IMR-90 (cell line): Measurements from ENCODE around the gene NOVA2. TPM values are rescaled to one million over a fixed set of nuclear protein-coding genes. Genes with fewer than 3 reads are reported as not detected.

ENCODE experiments used
- ATAC-seq: fragments of 200-7000 bp; cut with Tn5 transposase; 2 replicates; pipeline ENCODE4 v1.9.1; 2020; ENCODE audit warnings: low read depth, mild to moderate bottlenecking, moderate library complexity
- BruUV-seq: library from RNA; stranded (reverse); fragments of 400-500 nt; replicated peaks from 2 replicates; lab custom pipeline; 2021; lab: Mats Ljungman, UMichigan
- CTCF ChIA-PET: fragments of 300-600 bp; formaldehyde crosslinking; extraction: SDS; loops from one replicate; lab custom pipeline; 2021; ENCODE audit warnings: antibody characterized with exemption; lab: Yijun Ruan, JAX
- POLR2A ChIA-PET: fragments of 300-600 bp; sonication (Branson Sonifier 250); formaldehyde crosslinking; loops from one replicate; lab custom pipeline; 2022; ENCODE audit warnings: antibody characterized with exemption; ENCODE audit not compliant: unreplicated experiment; lab: Charles Lee
- DNase-seq: peaks from one replicate; pipeline ENCODE4 v3.0.0; 2013
- H2AFZ ChIP-seq: replicated peaks from 2 replicates; pipeline ENCODE3; 2013; ENCODE audit warnings: low read length, mild to moderate bottlenecking; ENCODE audit not compliant: poor library complexity
- H2AK5ac ChIP-seq: 2 replicates; pipeline ENCODE4 v1.6.1; 2013; ENCODE audit warnings: low read depth, low read length, inconsistent platforms
- H2AK9ac ChIP-seq: replicated peaks from 2 replicates; pipeline ENCODE3; 2013; ENCODE audit warnings: mild to moderate bottlenecking, low read depth, low read length, moderate library complexity; ENCODE audit not compliant: poor library complexity
- H2BK120ac ChIP-seq: 2 replicates; pipeline ENCODE4 v1.6.1; 2013; ENCODE audit warnings: low read depth, low read length, inconsistent platforms
- H2BK15ac ChIP-seq: 3 replicates; pipeline ENCODE4 v1.6.1; 2013; ENCODE audit warnings: low read depth, low read length, inconsistent platforms
- H2BK20ac ChIP-seq: 2 replicates; pipeline ENCODE4 v1.6.1; 2013; ENCODE audit warnings: low read depth, mild to moderate bottlenecking, inconsistent platforms, low read length, moderate library complexity
- H2BK5ac ChIP-seq: 2 replicates; pipeline ENCODE4 v1.6.1; 2013; ENCODE audit warnings: mild to moderate bottlenecking, low read depth, low read length, inconsistent platforms; ENCODE audit not compliant: poor library complexity, severe bottlenecking
- H3K14ac ChIP-seq: replicated peaks from 2 replicates; pipeline ENCODE4 v1.6.1; 2013; ENCODE audit warnings: low read depth, low read length, inconsistent platforms
- H3K18ac ChIP-seq: 2 replicates; pipeline ENCODE4 v1.6.1; 2013; ENCODE audit warnings: low read depth, low read length, control low read depth
- H3K23ac ChIP-seq: 2 replicates; pipeline ENCODE4 v1.6.1; 2013; ENCODE audit warnings: low read depth, low read length, inconsistent platforms
- H3K27ac ChIP-seq: 2 replicates; pipeline ENCODE4 v1.5.1; 2013; ENCODE audit warnings: mild to moderate bottlenecking, control low read depth, low read length; ENCODE audit not compliant: insufficient read depth
- H3K27me3 ChIP-seq: 2 replicates; pipeline ENCODE4 v1.6.1; 2013; ENCODE audit warnings: low read length; ENCODE audit not compliant: control insufficient read depth, insufficient read depth
- H3K36me3 ChIP-seq: 2 replicates; pipeline ENCODE4 v1.6.1; 2013; ENCODE audit warnings: low read length, mixed read lengths; ENCODE audit not compliant: control insufficient read depth, insufficient read depth
- H3K4ac ChIP-seq: 2 replicates; pipeline ENCODE4 v1.6.1; 2013; ENCODE audit warnings: low read depth, low read length, inconsistent platforms
- H3K4me1 ChIP-seq: 2 replicates; pipeline ENCODE4 v1.6.1; 2013; ENCODE audit warnings: low read length, mixed read lengths; ENCODE audit not compliant: control insufficient read depth, insufficient read depth
- H3K4me2 ChIP-seq: 2 replicates; pipeline ENCODE4 v1.6.1; 2013; ENCODE audit warnings: low read depth, mild to moderate bottlenecking, control low read depth, low read length, moderate library complexity
- H3K4me3 ChIP-seq: 2 replicates; pipeline ENCODE4 v1.5.1; 2013; ENCODE audit warnings: low read depth, mild to moderate bottlenecking, control low read depth, low read length, moderate library complexity; ENCODE audit not compliant: insufficient read depth
- H3K56ac ChIP-seq: 2 replicates; pipeline ENCODE4 v1.6.1; 2013; ENCODE audit warnings: low read length, inconsistent platforms; ENCODE audit not compliant: insufficient read depth; ENCODE audit errors: extremely low read depth
- H3K79me1 ChIP-seq, 2 experiments: 2 replicates each; pipeline ENCODE4 v1.6.1; 2013; ENCODE audit warnings: low read length in 2 of 2, inconsistent platforms in 1 of 2, low read depth in 1 of 2
- H3K9ac ChIP-seq: 2 replicates; pipeline ENCODE4 v1.6.1; 2013; ENCODE audit warnings: low read depth, low read length, control low read depth
- H3K9me1 ChIP-seq: 2 replicates; pipeline ENCODE4 v1.6.1; 2013; ENCODE audit warnings: low read length, inconsistent platforms; ENCODE audit not compliant: insufficient read depth
- H3K9me3 ChIP-seq: 2 replicates; pipeline ENCODE4 v1.6.1; 2013; ENCODE audit warnings: low read length; ENCODE audit not compliant: control insufficient read depth, insufficient read depth
- H4K20me1 ChIP-seq: 2 replicates; pipeline ENCODE4 v1.6.1; 2013; ENCODE audit warnings: low read length, inconsistent platforms; ENCODE audit not compliant: insufficient read depth
- H4K5ac ChIP-seq: 2 replicates; pipeline ENCODE4 v1.6.1; 2013; ENCODE audit warnings: mild to moderate bottlenecking, low read depth, low read length, control low read depth
- H4K8ac ChIP-seq, 2 experiments: 2 replicates each; pipeline ENCODE4 v1.6.1; 2013; ENCODE audit warnings: low read depth in 2 of 2, low read length in 2 of 2, control low read depth in 1 of 2, inconsistent platforms in 1 of 2
- H4K91ac ChIP-seq: 2 replicates; pipeline ENCODE4 v1.6.1; 2013; ENCODE audit warnings: low read depth, low read length, inconsistent platforms; ENCODE audit not compliant: insufficient read depth
- BHLHE40 ChIP-seq: fragments of 150-350 bp; IDR thresholded peaks from 2 replicates; pipeline ENCODE4 v1.6.1; 2016; ENCODE audit warnings: mild to moderate bottlenecking, low read depth, low read length
- CEBPB ChIP-seq: IDR thresholded peaks from 2 replicates; pipeline ENCODE4 v1.6.1; 2012; ENCODE audit warnings: low read depth, low read length, improper control_type of control experiment
- CHD1 ChIP-seq: IDR thresholded peaks from 2 replicates; pipeline ENCODE4 v1.6.1; 2012; ENCODE audit warnings: low read depth, low read length, improper control_type of control experiment
- FOS ChIP-seq: fragments of 150-350 bp; IDR thresholded peaks from 2 replicates; pipeline ENCODE4 v1.6.1; 2016; ENCODE audit warnings: low read depth, low read length
- MAFK ChIP-seq: IDR thresholded peaks from 2 replicates; pipeline ENCODE4 v1.6.1; 2012; ENCODE audit warnings: low read depth, low read length, improper control_type of control experiment
- MAZ ChIP-seq: IDR thresholded peaks from 2 replicates; pipeline ENCODE4 v1.6.1; 2012; ENCODE audit warnings: low read depth, mild to moderate bottlenecking, low read length, improper control_type of control experiment, moderate library complexity, borderline replicate concordance
- MXI1 ChIP-seq: IDR thresholded peaks from 2 replicates; pipeline ENCODE4 v1.6.1; 2012; ENCODE audit warnings: low read depth, mild to moderate bottlenecking, low read length, moderate library complexity, borderline replicate concordance
- NFE2L2 ChIP-seq: fragments of 150-350 bp; IDR thresholded peaks from 2 replicates; pipeline ENCODE4 v1.6.1; 2016; ENCODE audit warnings: low read depth, mild to moderate bottlenecking, low read length
- POLR2A ChIP-seq: IDR thresholded peaks from 2 replicates; pipeline ENCODE4 v1.6.1; 2012; ENCODE audit warnings: mild to moderate bottlenecking, low read depth, low read length
- RAD21 ChIP-seq: IDR thresholded peaks from 2 replicates; pipeline ENCODE4 v1.6.1; 2012; ENCODE audit warnings: low read length, improper control_type of control experiment
- RCOR1 ChIP-seq: IDR thresholded peaks from 2 replicates; pipeline ENCODE4 v1.6.1; 2012; ENCODE audit warnings: mild to moderate bottlenecking, low read length, improper control_type of control experiment; ENCODE audit not compliant: insufficient replicate concordance
- RFX5 ChIP-seq: IDR thresholded peaks from 2 replicates; pipeline ENCODE4 v1.8.0; 2012; ENCODE audit warnings: low read depth, mild to moderate bottlenecking, low read length, moderate library complexity
- SMC3 ChIP-seq: fragments of 150-350 bp; IDR thresholded peaks from 2 replicates; pipeline ENCODE4 v1.6.1; 2016; ENCODE audit warnings: low read depth, mild to moderate bottlenecking, antibody characterized with exemption, low read length, moderate library complexity
- WGBS, 2 experiments: methylation state at CpG; one replicate each; pipeline versions ENCODE4 v1.1.5 to v1.1.7; 2013; ENCODE audit warnings: missing lambda C conversion rate in 2 of 2; ENCODE audit not compliant: insufficient read length in 1 of 2; ENCODE audit errors: extremely low coverage in 2 of 2; 5-methylcytosine and 5-hydroxymethylcytosine counted together
- dilution Hi-C: fragments of 300-500 bp; cut with HindIII; formaldehyde crosslinking; loops from one replicate; pipeline ENCODE4 v1.14.3; 2018; ENCODE audit warnings: low sequenced_read_pairs; ENCODE audit not compliant: unreplicated experiment
- in situ Hi-C: fragments of 300-500 bp; cut with MboI; formaldehyde crosslinking; loops from 3 replicates; pipeline ENCODE4 v1.14.3; 2019; ENCODE audit warnings: low sequenced_read_pairs, inconsistent platforms, mixed read lengths
- intact Hi-C: fragments of 100-400 bp; cut with micrococcal nuclease; formaldehyde crosslinking; loops from 2 replicates; pipeline ENCODE4 v1.10.0; 2022
- polyA plus RNA-seq, 3 experiments: library from polyadenylated mRNA; depleted of rRNA; stranded (reverse); fragments of >200 nt; gene quantifications; 2 replicates each; pipeline ENCODE4 v1.2.3, GENCODE V29; 2012; ENCODE audit warnings: low replicate concordance in 1 of 3
- total RNA-seq: library from RNA; depleted of rRNA; stranded (reverse); fragments of >200 nt; gene quantifications from 2 replicates; pipeline ENCODE4 v1.2.3, GENCODE V29; 2012
- TF ChIP-seq, protein P1 (sequence below): conservative IDR thresholded peaks from 2 replicates; pipeline ENCODE4 v1.5.1; 2012; ENCODE audit warnings: mild to moderate bottlenecking, low read depth, low read length, improper control_type of control experiment
- TF ChIP-seq, protein P2 (sequence below): fragments of 150-350 bp; IDR thresholded peaks from 2 replicates; pipeline ENCODE4 v1.6.1; 2016; ENCODE audit warnings: low read depth, mild to moderate bottlenecking, low read length, moderate library complexity, borderline replicate concordance
- TF ChIP-seq, protein P3 (sequence below): fragments of 150-350 bp; IDR thresholded peaks from 2 replicates; pipeline ENCODE4 v1.6.1; 2017; ENCODE audit warnings: mild to moderate bottlenecking, antibody characterized with exemption, low read length, low read depth

Gene NOVA2
- total and polyA plus RNA-seq, 2 of the 4 experiments (the other 2 are of a cell fraction): 0.03 TPM; not detected in 1

DNA sequence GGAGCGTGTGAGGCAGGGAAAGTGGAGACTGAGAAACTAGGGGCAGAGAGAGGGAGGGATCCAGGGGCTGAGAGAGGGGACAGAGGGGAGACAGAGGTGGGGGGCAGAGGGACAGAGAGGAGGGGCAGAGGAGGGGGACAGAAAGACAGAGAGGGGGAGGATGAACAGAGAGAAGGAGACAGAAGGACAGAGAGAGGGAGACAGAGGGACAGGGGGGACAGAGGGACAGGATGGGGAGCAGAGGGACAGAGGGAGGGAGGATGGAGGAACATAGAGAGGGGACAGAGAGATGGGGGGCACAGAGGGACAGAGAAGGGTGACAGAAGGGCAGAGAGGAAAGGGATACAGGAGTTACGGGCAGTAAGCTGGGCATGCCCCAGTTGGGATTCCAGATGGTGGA lies 44.4 kb downstream of the NOVA2 start:
- Histone ChIP-seq H2BK15ac (no peak overlapping the region), H3K4me2 (no peak overlapping the region), H2BK20ac (no peak overlapping the region), H4K5ac (no peak overlapping the region), H2AFZ (no peak overlapping the region), H2BK5ac (no peak overlapping the region), H3K14ac (no peak overlapping the region), H4K20me1 (no peaks in the 10 kb centered on the region), H3K18ac (no peak overlapping the region), H3K4ac (no peak overlapping the region), H4K91ac (no peak overlapping the region), H2AK5ac (no peak overlapping the region), H3K9me1 (no peaks in the 10 kb centered on the region), H3K4me1 (no peaks in the 10 kb centered on the region), H4K8ac (no peak overlapping the region), H3K36me3 (no peaks in the 10 kb centered on the region), H3K4me3 (no peak overlapping the region), H3K79me1 (no peaks in the 10 kb centered on the region), H3K27ac (no peak overlapping the region), H3K9ac (no peak overlapping the region), H3K27me3 (peaks cover 15% of the 10 kb centered on the region), H3K56ac (no peak overlapping the region), H3K23ac (no peak overlapping the region), H3K9me3 (no peaks in the 10 kb centered on the region), H2AK9ac (no peak overlapping the region), H2BK120ac (no peak overlapping the region)
- TF ChIP-seq CHD1 (no peak), MAFK (no peak), MAZ (no peak), BHLHE40 (no peak), RAD21 (no peak), NFE2L2 (no peak), RCOR1 (no peak), RFX5 (no peak), MXI1 (no peak), POLR2A (no peak), FOS (no peak), CEBPB (no peak), SMC3 (no peak)
- TF ChIP-seq, protein P1, sequence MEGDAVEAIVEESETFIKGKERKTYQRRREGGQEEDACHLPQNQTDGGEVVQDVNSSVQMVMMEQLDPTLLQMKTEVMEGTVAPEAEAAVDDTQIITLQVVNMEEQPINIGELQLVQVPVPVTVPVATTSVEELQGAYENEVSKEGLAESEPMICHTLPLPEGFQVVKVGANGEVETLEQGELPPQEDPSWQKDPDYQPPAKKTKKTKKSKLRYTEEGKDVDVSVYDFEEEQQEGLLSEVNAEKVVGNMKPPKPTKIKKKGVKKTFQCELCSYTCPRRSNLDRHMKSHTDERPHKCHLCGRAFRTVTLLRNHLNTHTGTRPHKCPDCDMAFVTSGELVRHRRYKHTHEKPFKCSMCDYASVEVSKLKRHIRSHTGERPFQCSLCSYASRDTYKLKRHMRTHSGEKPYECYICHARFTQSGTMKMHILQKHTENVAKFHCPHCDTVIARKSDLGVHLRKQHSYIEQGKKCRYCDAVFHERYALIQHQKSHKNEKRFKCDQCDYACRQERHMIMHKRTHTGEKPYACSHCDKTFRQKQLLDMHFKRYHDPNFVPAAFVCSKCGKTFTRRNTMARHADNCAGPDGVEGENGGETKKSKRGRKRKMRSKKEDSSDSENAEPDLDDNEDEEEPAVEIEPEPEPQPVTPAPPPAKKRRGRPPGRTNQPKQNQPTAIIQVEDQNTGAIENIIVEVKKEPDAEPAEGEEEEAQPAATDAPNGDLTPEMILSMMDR: no peak
- TF ChIP-seq, protein P2, sequence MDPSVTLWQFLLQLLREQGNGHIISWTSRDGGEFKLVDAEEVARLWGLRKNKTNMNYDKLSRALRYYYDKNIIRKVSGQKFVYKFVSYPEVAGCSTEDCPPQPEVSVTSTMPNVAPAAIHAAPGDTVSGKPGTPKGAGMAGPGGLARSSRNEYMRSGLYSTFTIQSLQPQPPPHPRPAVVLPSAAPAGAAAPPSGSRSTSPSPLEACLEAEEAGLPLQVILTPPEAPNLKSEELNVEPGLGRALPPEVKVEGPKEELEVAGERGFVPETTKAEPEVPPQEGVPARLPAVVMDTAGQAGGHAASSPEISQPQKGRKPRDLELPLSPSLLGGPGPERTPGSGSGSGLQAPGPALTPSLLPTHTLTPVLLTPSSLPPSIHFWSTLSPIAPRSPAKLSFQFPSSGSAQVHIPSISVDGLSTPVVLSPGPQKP: no peak
- TF ChIP-seq, protein P3, sequence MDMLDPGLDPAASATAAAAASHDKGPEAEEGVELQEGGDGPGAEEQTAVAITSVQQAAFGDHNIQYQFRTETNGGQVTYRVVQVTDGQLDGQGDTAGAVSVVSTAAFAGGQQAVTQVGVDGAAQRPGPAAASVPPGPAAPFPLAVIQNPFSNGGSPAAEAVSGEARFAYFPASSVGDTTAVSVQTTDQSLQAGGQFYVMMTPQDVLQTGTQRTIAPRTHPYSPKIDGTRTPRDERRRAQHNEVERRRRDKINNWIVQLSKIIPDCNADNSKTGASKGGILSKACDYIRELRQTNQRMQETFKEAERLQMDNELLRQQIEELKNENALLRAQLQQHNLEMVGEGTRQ: no peak
- dilution Hi-C loops: no loop called here
- in situ Hi-C loops: no loop called here
- BruUV-seq: no TSS peak
- ATAC-seq: no peak
- intact Hi-C loops: loop anchor here (10.0 kb wide), 1 partner anchor 66 kb away; the partner anchor contains the start of gene CCDC61
- 67% methylated on average over 1 of the region's 2 CpGs; no CpG with 5 or more reads in 1 of the 2 experiments for WGBS, 2 experiments
- POLR2A ChIA-PET: no interaction called here
- no peak for DNase-seq
- CTCF ChIA-PET: no interaction called here
